GM12865 (cell line): ENCODE results near the gene METTL14.

Experiments
- DNase-seq: peaks from one replicate; pipeline ENCODE4 v3.0.0; 2010; ENCODE audit warnings: low read depth
- H3K4me3 ChIP-seq: 2 replicates; pipeline ENCODE4 v1.5.1; 2011; ENCODE audit warnings: mild to moderate bottlenecking, low read depth, low read length, control low read depth
- CTCF ChIP-seq: IDR thresholded peaks from 2 replicates; pipeline ENCODE4 v1.5.1; 2011; ENCODE audit warnings: low read length, control low read depth, low read depth, inconsistent platforms; ENCODE audit not compliant: insufficient read depth; ENCODE audit errors: missing control alignments

METTL14 gene

GRCh38 chr4:118757761-118758251 lies 72.6 kb downstream of the METTL14 start:
- TF ChIP-seq CTCF, result no peak
- no peak overlapping the region for H3K4me3 ChIP-seq
- no peak for DNase-seq

GRCh38 chr4:118758293-118758692 lies 73.1 kb downstream of the METTL14 start:
- TF ChIP-seq CTCF, result no peak
- no peak for DNase-seq
- H3K4me3 ChIP-seq, result no peak overlapping the region

GRCh38 chr4:118759481-118759880 lies 74.3 kb downstream of the METTL14 start:
- no peak for TF ChIP-seq CTCF
- no peak for DNase-seq
- no peak overlapping the region for H3K4me3 ChIP-seq

GRCh38 chr4:118760092-118760491 lies 74.9 kb downstream of the METTL14 start:
- peak; percentile 21 for DNase-seq
- no peak for TF ChIP-seq CTCF
- H3K4me3 ChIP-seq, result no peak overlapping the region

GRCh38 chr4:118760493-118760892 lies 75.3 kb downstream of the METTL14 start:
- H3K4me3 ChIP-seq, result no peak overlapping the region
- DNase-seq, result peak; percentile 58

GRCh38 chr4:118761397-118762016 lies 76.3 kb downstream of the METTL14 start:
- no peak for DNase-seq
- no peak overlapping the region for H3K4me3 ChIP-seq
- TF ChIP-seq CTCF, result no peak

More at GRCh38 chr4:118760493-118760892, 75.3 kb downstream of the METTL14 start:
- TF ChIP-seq CTCF, result no peak

- no peak for DNase-seq
- H3K4me3 ChIP-seq, result no peak overlapping the region
- TF ChIP-seq CTCF, result no peak
These were observed 77.0 kb downstream of the METTL14 start for GRCh38 chr4:118762155-118762554.
